GM03348 (cell line): Measurements from ENCODE around the gene SCN3B.

ENCODE experiments used
- DNase-seq: peaks from one replicate; pipeline ENCODE4 v3.0.0; 2012; ENCODE audit warnings: low spot score

Gene SCN3B

GRCh38 chr11:123653827-123654565 is 428 bp downstream of the SCN3B start:
- DNase-seq: peak; percentile 86

DNA sequence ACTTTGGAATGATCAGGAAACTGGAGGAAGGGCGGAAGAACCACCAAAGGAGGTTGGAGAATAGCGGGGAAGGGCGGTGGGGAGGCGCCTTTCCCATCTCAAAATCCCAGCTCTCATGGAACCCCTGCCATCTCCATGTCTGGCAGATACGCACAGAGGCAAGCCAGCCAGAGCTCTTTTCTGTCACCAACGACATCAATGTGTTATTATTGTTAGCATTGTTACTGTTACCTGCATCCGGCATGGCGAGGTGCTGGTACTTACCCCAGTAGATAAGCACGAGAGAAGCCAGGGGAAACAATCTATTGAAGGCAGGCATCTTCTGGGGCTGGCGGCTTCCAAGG is 969 bp downstream of the SCN3B start:
- DNase-seq: no peak

- DNase-seq: no peak
Measured at GRCh38 chr11:123652599-123652998, 1.8 kb downstream of the SCN3B start.

DNA sequence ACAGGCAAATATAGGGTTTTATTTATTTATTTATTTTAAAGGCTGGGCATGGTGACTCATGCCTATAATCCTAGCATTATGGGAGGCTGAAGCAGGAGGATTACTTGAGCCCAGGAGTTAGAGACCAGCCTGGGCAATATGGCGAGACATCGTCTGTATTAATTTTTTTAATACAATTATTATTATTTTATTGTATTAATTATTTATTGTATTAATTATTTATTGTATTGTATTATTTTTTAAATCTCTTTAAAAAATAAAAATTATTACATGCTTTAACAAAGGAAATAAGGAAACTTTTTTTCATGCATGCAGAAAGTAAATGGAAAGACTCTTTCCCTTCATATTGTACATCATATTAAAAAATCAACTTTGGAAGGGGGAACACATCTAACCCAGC is 3.5 kb downstream of the SCN3B start:
- no peak for DNase-seq

- no peak for DNase-seq
Measured at GRCh38 chr11:123645286-123645975, 9.0 kb downstream of the SCN3B start.

GRCh38 chr11:123642435-123642834 is 12.0 kb downstream of the SCN3B start:
- DNase-seq: no peak

DNA sequence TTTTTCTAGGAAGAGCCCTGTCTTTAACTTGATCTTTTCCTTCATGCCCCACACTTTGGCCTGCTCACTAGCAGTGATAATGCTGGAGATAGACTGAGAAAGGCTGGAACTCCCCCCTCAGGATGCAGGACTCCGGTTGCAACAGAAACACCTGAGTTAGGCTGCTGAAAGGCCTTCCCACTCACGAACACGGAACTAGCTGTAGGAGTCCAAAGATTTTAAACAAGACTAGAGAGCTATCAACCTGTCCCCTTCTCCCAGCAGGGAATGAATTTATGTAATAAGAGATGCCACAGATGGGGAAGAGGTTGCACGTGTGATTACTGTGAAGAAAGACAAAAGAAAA is 13.0 kb downstream of the SCN3B start:
- no peak for DNase-seq

- DNase-seq: peak; percentile 82
Measured at GRCh38 chr11:123640677-123641494, 13.5 kb downstream of the SCN3B start.

- no peak for DNase-seq
Measured at GRCh38 chr11:123640029-123640428, 14.4 kb downstream of the SCN3B start.

DNA sequence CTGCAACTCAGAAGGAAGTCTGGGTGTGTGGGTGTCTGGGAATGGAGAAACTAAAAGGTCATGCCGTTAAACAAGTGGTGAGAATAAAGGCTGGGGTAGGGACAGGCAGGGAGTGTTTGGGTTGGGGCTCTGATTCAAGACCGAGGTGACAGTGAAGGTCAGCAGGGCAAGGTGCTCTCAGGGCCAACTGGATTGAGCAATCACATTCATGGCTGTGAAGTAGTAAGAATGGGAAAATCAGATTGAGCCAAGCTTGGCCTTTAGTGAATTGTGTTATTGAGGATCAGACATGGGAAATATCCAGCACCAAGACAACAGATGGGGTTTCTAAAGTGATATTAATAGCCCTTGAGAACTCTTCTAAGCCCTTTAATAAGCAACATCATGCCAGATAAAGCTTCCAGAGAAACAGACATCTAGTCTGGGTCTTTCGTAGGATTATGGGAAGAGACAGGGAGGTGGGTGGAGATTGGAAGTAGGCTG is 24.3 kb downstream of the SCN3B start:
- no peak for DNase-seq

GRCh38 chr11:123628936-123629683 is 25.3 kb downstream of the SCN3B start:
- DNase-seq: peak; percentile 48

DNA sequence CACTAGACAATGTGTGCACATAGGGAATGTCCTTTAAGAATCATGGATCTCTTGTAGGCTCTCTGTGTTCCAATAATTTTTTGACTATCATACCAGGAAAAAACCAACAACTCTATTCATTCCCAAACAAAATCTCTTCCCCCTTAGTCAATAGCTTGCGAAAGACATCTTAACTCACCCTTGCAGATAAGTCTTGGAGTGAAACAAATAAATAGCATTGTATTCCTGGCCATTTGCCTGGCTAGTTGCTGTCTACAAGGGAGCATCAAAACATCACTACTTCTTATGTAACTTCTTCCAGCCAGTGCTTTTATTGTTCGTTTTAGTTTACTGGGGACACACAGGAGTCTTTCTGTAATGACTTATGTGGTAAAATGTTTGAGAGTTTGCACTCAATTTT is 29.4 kb downstream of the SCN3B start:
- DNase-seq: peak; percentile 38

DNA sequence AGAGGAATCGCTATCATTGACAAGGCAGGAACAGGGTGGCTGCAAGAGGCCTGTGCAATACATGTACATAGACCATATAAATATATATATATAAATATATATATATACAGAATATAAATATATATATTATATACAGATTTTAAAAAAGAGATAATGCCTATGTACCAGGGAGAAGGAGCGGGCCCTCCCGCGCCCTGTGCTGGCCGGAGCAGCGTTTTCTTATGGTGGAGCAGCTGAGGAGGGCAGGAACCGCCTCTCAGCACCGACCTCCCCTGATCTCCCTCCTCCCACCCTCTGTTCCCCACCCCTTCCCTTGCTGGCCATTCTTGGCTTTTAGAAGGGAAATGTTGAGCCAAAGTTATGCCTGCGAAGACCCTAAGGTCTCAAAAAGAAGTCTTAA is 31.8 kb downstream of the SCN3B start:
- no peak for DNase-seq

GRCh38 chr11:123616505-123617198 is 37.8 kb downstream of the SCN3B start:
- peak; percentile 92 for DNase-seq

DNA sequence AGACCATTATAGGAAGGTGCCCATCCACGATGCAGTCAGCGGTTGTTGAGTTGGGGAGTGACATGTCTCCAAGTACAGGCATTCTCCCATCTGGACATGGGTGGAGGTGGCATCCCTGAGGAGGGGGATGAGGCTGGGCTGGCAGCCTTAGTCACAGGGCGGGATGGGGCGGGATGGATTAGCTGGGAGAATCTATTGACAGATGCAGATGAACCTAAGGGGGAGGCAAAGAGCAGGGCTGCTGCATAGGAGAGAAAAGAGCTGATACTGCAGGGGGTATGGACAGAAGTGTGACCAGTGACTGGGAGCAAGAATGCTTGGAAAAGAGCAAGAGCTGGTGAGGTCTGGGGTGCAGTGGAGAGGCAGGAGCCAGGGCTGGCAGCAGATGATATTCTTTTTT is 42.7 kb downstream of the SCN3B start:
- DNase-seq: no peak

GRCh38 chr11:123608945-123609344 is 45.5 kb downstream of the SCN3B start:
- DNase-seq: no peak

DNA sequence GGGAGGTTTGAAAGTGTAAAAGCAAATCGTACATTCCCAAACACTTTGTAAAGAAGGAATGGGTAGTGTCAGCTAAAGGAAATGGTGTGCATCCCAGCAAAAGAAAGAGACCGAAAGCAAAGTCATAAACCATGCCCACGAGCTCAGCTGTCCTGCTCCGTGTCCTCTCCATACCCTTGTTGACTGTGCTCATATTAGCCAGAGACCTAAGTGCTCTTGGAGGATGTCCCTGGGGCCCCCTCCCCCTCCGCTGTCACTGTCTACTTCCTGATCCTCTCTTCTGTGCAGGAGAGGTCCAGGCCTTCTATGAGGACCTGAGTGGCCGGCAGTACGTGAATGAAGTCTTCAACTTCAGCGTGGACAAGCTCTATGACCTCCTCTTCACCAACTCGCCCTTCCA is 46.1 kb downstream of the SCN3B start:
- no peak for DNase-seq

GRCh38 chr11:123607781-123608180 is 46.6 kb downstream of the SCN3B start:
- no peak for DNase-seq

- no peak for DNase-seq
Measured at GRCh38 chr11:123603666-123604065, 50.8 kb downstream of the SCN3B start.

DNA sequence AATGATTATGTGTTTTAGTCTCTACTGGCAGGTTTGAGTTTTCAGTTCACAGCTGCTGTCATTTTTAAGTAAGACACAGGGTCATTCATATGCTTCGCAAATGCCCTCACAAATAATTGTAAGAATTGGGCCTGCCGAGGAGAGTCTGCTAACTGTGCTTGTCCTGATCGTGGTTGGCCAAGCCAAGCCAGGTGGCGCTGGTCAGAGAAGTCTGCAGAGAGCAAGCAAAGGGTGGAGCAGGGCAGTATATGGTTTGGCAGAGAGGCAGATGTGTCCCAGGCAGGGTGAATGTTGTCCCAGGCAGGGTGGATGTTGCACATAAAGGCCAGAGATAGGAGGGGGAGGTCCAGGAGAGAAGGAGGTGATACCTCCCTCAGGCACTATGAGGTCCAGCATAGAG is 52.7 kb downstream of the SCN3B start:
- DNase-seq: no peak

- DNase-seq: peak; percentile 76
Measured at GRCh38 chr11:123601136-123601535, 53.3 kb downstream of the SCN3B start.

- no peak for DNase-seq
Measured at GRCh38 chr11:123597859-123598258, 56.6 kb downstream of the SCN3B start.
